Urinary bladder (tissue), 4 donors: ENCODE data around the gene SESN2. TPM values are rescaled to one million over a fixed set of nuclear protein-coding genes. Genes with fewer than 3 reads are reported as not detected.

Experiments used
- DNase-seq: peaks from one replicate; pipeline ENCODE4 v3.0.0-alpha.2; 2015; ENCODE audit errors: extremely low spot score
- H3K27ac ChIP-seq: one replicate; pipeline ENCODE4 v1.5.1; 2013; ENCODE audit warnings: low read depth, mild to moderate bottlenecking, moderate library complexity
- H3K36me3 ChIP-seq: one replicate; pipeline ENCODE4 v1.6.1; 2013; ENCODE audit warnings: mild to moderate bottlenecking, moderate library complexity; ENCODE audit not compliant: insufficient read depth
- H3K4me1 ChIP-seq: one replicate; pipeline ENCODE4 v1.6.1; 2013; ENCODE audit warnings: mild to moderate bottlenecking, moderate library complexity; ENCODE audit not compliant: insufficient read depth
- H3K4me3 ChIP-seq: one replicate; pipeline ENCODE4 v1.5.1; 2013; ENCODE audit warnings: low read depth, low read length
- WGBS: extraction: QIAGEN DNeasy Blood & Tissue Kit; methylation state at CpG from one replicate; pipeline ENCODE4 v1.1.7; 2013; 5-methylcytosine and 5-hydroxymethylcytosine counted together
- polyA plus RNA-seq: library from polyadenylated mRNA; stranded (reverse); fragments of 200-250 nt; gene quantifications from one replicate; pipeline ENCODE4 v1.2.3, GENCODE V29; 2013
- total RNA-seq: library from RNA; depleted of rRNA; stranded (reverse); fragments of >200 nt; gene quantifications from one replicate; pipeline ENCODE4 v1.2.3, GENCODE V29; 2014
- donor health status: healthy with polysubstance abuse.
- donor health status: healthy.

SESN2 gene
- total and polyA plus RNA-seq, 2 donors = 3.1 to 9.9 TPM

DNA sequence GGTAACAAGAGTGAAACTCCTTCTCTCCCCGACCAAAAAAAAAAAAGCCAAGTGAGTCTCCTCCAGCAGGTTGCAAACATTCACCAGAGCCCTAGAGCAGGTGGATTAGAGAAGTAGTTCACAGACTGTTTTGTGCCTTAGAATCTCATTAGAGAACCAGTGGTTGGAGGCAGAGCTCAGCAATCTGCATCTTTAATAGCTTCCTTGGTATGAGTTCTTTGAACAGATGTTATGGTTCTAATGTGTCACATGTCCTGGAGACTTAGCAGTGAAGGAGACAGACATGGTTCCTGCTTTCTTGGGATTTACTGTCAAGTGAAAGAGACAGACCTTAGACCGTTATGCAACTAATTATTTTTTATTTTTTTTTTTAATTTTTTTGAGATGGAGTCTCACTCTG, 26.8 kb downstream of the SESN2 start:
- no peak overlapping the region for H3K4me3 ChIP-seq
- no peak overlapping the region for H3K27ac ChIP-seq
- H3K36me3 ChIP-seq = no peaks in the 10 kb centered on the region
- no peak for DNase-seq
- H3K4me1 ChIP-seq = no peaks in the 10 kb centered on the region
- 42% methylated on average over 2 of the region's 2 CpGs for WGBS

DNA sequence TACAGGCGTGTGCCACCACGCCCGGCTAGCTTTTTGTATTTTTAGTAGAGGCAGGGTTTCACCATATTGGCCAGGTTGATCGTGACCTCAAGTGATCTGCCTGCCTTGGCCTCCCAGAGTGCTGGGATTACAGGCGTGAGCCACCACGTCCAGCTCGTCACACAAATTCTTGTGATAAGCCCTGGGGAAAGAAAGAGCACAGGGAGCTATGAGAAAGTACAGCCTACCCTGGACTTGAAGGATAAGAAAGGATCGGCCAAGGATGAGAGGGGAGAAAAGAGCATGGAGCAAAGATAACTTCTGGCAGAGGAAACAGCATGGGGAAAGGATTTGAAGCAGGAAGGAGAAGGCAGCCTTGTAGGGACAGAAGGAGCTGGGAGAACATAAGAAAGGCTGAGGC, 29.2 kb downstream of the SESN2 start:
- WGBS = 68% methylated on average over 8 of the region's 8 CpGs
- H3K4me3 ChIP-seq = no peak overlapping the region
- DNase-seq = no peak

DNA sequence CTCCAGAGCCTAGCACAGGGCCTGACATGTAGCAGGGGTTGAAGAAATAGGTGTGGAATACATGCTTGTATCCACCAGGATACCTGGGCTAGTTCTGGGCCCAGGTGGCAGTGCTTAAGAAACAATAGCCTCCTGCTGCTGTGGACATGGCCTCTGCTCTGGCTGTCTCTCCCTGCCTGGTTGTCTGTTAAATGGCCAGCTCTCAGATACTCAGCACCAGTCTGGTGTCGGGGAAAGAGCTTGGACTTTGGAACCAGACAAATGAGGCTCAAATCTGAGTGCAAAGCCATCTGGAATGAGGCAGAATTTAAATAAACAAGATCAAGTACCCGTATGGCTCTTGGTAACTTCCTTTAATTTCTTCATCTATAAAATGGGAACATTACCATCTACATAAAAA, 31.5 kb downstream of the SESN2 start:
- no peak for DNase-seq
- Histone ChIP-seq H3K4me1 (no peaks in the 10 kb centered on the region), H3K27ac (no peak overlapping the region), H3K36me3 (no peaks in the 10 kb centered on the region), H3K4me3 (no peak overlapping the region)
- WGBS = 41% methylated on average over 2 of the region's 2 CpGs

More for the DNA sequence above, 29.2 kb downstream of the SESN2 start:
- Histone ChIP-seq H3K36me3 (no peaks in the 10 kb centered on the region), H3K27ac (no peak overlapping the region), H3K4me1 (no peaks in the 10 kb centered on the region)

DNA sequence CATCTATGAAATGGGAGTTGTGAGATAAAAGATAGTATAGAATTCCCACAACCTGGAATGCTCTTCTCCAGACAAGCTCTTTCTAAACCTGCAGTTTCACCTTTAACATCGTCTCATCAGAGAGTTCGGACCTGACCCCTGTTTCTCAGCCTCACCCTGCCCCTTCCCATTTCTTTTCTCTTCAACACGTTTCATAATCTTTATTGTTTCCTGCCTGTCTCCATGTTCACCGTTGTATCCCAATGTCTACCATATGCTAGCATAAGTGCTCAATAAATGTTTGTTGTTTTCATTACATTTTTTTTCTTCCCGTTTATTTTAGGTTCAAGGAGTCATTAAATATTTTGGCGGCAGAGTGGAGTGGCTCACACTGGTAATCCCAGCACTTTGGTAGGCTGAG, 32.4 kb downstream of the SESN2 start:
- WGBS = 35% methylated on average over 6 of the region's 6 CpGs
- Histone ChIP-seq H3K36me3 (no peaks in the 10 kb centered on the region), H3K27ac (no peak overlapping the region), H3K4me1 (no peaks in the 10 kb centered on the region), H3K4me3 (no peak overlapping the region)
- DNase-seq = no peak

DNA sequence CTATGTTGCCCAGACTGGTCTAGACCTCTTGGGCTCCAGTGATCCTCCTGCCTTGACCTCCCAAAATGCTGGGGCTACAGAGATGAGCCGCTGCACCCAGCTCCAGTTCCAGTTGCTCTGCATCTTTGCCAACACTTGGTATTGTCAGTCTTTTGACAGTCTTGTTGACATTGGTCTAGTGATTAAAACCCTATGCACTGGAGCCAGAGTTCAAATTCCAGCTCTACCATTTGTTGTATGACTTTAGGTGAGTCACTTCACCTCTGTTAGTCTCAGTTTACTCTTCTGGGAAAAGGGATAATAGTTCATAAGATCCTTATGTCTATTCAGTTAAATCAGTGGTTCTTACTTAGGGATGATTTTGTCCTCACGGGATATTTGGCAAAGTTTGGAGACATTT, 36.6 kb downstream of the SESN2 start:
- 77% methylated on average over 2 of the region's 2 CpGs for WGBS
- H3K27ac ChIP-seq = no peak overlapping the region
- H3K4me3 ChIP-seq = no peak overlapping the region
- no peaks in the 10 kb centered on the region for H3K4me1 ChIP-seq
- no peaks in the 10 kb centered on the region for H3K36me3 ChIP-seq
- DNase-seq = no peak

DNA sequence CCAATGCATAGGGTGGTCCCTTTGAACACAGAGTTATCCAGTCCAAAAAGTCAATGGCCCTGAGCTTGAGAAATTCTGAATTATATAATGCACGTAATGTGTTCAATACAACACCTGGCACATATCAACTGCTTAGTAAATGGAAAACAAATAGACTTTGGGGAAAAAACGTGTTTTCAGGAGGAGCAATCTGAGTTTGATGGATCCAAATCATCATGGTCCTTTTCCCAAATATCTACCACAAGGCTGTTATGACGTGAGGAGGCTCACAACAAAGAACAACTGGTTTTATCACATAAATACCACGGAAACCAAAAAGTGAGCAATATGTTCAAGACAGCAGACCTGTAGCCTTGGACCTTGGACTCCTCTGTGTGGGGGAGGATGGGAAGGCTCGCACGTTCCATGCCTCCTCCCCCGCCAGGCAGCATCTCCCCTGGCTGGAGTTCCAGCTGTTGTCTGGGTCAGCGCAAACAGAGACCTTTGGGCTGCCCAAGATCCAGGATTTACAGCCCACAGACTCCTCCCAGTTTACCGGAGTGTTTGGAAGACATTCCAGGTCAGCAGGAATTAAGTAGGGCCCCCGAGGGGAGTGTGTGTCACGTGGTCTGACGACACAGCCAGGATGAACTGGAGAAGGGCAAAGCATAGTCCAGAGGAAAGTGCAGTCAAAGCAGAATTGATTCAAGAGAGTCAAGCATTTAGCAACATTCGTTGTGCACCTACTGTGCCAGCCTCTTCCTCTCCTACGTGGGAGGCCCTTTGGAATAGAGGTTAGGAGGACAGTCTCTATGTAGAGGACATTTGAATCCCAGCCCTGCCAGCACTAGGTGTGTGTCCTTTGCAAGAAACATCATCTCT, 37.3 kb downstream of the SESN2 start:
- Histone ChIP-seq H3K4me1 (no peaks in the 10 kb centered on the region), H3K27ac (no peak overlapping the region), H3K4me3 (no peak overlapping the region), H3K36me3 (no peaks in the 10 kb centered on the region)
- DNase-seq = peak; percentile 48
- WGBS = 20% methylated on average over 14 of the region's 14 CpGs

DNA sequence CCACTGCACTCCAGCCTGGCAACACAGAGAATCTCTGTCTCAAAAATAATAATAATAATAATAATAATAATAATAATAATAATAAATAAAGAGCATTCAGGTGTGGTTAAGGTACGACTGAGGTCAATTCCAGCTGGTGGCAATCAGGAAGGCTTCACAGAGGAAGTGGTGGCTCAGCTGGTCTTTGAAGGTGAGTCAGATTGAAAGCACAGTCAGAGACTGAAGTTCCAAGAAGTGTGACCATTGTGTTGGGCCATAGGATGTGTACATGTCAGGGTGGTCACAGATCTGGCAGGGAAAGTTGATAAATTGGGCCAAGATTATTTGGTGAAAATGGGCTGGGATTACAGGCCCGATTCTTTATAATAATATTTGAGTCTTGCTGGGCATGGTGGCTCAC, 38.5 kb downstream of the SESN2 start:
- Histone ChIP-seq H3K27ac (no peak overlapping the region), H3K4me3 (no peak overlapping the region), H3K36me3 (no peaks in the 10 kb centered on the region), H3K4me1 (no peaks in the 10 kb centered on the region)
- DNase-seq = no peak
- 89% methylated on average over 2 of the region's 2 CpGs for WGBS

DNA sequence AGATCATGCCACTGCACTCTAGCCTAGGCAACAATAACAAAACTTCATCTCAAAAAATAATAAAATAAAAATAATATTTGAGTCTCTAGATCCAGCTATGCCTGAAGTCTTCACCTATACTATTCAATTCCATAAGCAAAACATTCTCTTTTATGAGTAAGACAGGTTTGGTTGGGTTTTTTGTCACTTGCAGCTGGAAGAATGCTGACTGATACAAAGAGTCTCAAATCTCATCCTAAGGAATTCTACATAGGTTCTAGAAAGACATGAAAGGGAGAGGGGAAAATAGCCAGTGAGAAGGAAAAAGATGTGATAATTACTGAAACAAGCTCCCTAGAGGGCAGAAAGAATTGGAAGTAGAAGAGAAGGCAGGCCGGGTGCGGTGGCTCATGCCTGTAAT, 39.1 kb downstream of the SESN2 start:
- DNase-seq = no peak
- 95% methylated on average over 2 of the region's 2 CpGs for WGBS

DNA sequence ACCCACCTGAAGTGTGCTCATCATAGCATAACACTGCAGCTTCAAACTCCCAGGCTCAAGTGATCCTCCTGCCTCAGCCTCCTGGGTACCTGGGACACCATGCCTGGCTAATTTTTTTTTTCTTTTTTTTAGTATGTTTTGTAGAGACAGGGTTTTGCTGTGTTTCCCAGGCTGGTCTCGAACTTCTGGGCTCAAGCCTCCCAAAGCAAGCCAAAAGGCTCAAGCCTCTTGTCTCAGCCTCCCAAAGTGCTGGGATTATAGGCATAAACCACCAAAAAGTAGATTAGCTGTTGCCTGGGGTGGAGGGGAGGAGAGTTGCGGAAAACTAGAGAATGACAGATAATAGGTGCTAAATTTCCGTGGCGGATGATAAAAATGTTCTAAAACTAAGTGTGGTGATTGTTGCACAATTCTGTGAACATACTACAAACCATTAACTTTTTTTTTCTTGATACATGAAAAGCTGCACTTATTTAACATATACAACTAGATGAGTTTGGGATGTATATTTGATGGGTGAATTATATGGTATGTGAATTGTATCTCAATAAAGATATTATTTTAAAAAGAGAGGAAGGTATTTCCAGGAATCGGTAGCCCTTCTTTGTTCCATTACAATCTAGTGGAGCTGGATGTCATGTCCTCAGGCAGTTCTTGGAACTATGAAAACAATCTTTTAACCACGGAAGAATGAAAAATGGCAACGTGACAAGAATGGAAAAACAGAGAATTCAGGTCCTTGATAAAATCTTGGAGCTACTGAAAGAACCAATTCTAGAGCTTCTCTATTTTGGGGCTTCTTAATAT, 42.3 kb downstream of the SESN2 start:
- Histone ChIP-seq H3K27ac (no peak overlapping the region), H3K4me1 (no peaks in the 10 kb centered on the region)
- DNase-seq = no peak

More for the DNA sequence above, 39.1 kb downstream of the SESN2 start:
- H3K27ac ChIP-seq = no peak overlapping the region
- no peak overlapping the region for H3K4me3 ChIP-seq
- H3K36me3 ChIP-seq = no peaks in the 10 kb centered on the region
- H3K4me1 ChIP-seq = no peaks in the 10 kb centered on the region

DNA sequence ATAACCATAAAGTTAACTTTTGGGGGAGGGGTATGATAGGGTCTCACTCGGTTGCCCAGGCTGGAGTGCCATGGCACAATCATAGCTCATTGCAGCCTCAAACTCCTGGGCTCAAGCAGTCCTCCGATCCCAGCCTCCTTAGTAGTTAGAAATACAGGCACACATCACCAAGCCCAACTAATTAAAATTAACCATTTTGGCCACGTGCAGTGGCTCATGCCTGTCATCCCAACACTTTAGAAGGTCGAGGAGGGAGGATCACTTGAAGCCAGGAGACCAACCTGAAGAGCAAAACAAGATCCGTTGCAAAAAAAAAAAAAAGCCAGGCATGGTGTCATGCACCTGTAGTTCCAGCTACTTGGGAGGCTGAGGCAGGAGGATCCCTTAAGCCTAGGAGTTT, 42.9 kb downstream of the SESN2 start:
- DNase-seq = no peak
- no peaks in the 10 kb centered on the region for H3K4me1 ChIP-seq
- WGBS = 67% methylated on average over 5 of the region's 5 CpGs
- H3K27ac ChIP-seq = no peak overlapping the region
- no peaks in the 10 kb centered on the region for H3K36me3 ChIP-seq
- H3K4me3 ChIP-seq = no peak overlapping the region

More for the DNA sequence above, 42.3 kb downstream of the SESN2 start:
- Histone ChIP-seq H3K36me3 (no peaks in the 10 kb centered on the region), H3K4me3 (no peak overlapping the region)
- WGBS = 49% methylated on average over 7 of the region's 7 CpGs

DNA sequence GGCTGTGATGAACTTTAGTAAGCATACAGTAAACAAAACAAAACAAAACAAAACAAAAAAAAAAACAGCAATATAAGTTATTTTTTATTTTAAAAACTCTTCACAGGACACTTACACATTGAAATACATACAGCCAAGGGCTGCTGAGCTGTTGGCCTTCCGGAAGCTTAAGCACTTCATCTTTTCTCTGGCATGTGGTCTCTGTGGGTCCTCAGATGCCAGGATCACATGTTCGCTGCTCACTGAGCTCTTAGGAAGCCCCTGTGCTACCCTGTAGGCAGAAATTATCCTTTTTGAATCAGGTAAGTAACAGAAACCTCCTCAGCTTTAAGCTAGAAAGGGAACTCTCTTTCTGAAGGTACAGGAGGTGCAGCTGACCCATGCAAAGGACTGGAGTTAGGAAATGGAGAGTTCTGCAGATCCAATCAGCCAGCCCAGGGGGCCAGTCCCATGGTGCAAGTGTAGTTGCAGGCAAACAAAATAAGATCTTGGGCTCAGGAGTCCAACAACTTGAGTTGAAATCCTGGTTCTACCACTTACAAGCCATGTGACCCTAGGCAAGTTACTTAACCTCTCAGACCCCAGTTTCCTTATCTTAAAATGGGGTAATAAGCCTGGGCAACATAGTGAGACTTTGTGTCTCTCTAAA, 47.1 kb downstream of the SESN2 start:
- Histone ChIP-seq H3K4me1 (no peaks in the 10 kb centered on the region), H3K27ac (no peak overlapping the region), H3K36me3 (no peaks in the 10 kb centered on the region), H3K4me3 (no peak overlapping the region)
- 51% methylated on average over 2 of the region's 2 CpGs for WGBS
- no peak for DNase-seq

DNA sequence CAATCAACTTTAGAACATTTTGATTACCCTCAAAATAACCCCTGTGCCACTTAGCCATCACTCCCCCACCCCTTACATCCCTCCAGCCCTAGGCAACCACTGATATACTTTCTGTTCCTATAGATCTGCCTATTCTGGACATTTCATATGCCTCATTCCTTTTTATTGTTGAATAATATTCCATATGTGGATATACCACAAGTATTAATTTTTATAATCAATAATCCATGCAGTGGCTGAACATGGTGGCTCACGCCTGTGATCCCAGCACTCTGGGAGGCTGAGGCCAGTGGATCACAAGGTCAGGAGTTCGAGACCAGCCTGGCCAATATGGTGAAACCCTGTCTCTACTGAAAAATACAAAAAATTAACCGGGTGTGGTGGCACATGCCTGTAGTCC, 49.4 kb downstream of the SESN2 start:
- no peaks in the 10 kb centered on the region for H3K36me3 ChIP-seq
- H3K4me3 ChIP-seq = no peak overlapping the region
- no peaks in the 10 kb centered on the region for H3K4me1 ChIP-seq
- WGBS = 95% methylated on average over 3 of the region's 3 CpGs
- no peak overlapping the region for H3K27ac ChIP-seq
- no peak for DNase-seq

DNA sequence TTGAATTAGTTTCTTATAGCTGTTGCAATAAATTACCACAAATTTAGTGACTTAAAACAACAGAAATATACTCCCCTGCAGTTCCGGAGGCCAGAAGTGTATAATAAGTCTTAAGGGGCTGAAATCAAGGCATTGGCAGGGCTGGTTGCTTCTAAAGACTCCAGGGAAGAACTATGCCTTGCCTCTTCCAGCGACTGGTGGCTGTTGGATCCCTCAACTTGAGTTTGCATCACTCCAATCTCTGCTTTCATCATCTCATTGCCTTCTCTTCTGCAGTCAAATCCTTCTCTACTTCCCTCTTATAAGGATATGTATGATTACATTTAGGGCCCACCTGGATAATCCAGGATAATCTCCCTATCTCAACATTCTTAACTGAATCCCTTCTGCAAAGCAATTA, 50.4 kb downstream of the SESN2 start:
- no peaks in the 10 kb centered on the region for H3K36me3 ChIP-seq
- DNase-seq = no peak

More for the DNA sequence above, 50.4 kb downstream of the SESN2 start:
- H3K4me3 ChIP-seq = no peak overlapping the region
- H3K27ac ChIP-seq = no peak overlapping the region
- 77% methylated on average over 2 of the region's 2 CpGs for WGBS
- H3K4me1 ChIP-seq = no peaks in the 10 kb centered on the region
